SKM-1 treated with dmso at 0.1 percent for 144 hours (cell line): ENCODE results near the gene COL9A1.
A peak's percentile ranks its signal among the peaks of the same experiment; 100 is the strongest.

Source experiments
- DNase-seq: peaks from one replicate; lab custom pipeline; 2025; ENCODE audit not compliant: unreplicated experiment; lab: John Stamatoyannopoulos, UW

Gene COL9A1

GRCh38 chr6:70234561-70235236, 68.2 kb downstream of the COL9A1 start:
- no peak for DNase-seq

- no peak for DNase-seq
These were observed 71.6 kb downstream of the COL9A1 start for GRCh38 chr6:70231311-70231710.

GRCh38 chr6:70225055-70225454, 77.8 kb downstream of the COL9A1 start:
- DNase-seq = no peak

GRCh38 chr6:70222439-70222749, 80.5 kb downstream of the COL9A1 start:
- DNase-seq = no peak

GRCh38 chr6:70221715-70222438, 81.0 kb downstream of the COL9A1 start:
- DNase-seq = no peak

- DNase-seq = peak; percentile 14
These were observed 81.7 kb downstream of the COL9A1 start for GRCh38 chr6:70221025-70221714.

- DNase-seq = no peak
These were observed 82.8 kb downstream of the COL9A1 start for GRCh38 chr6:70219943-70220613.

GRCh38 chr6:70216767-70217166, 86.1 kb downstream of the COL9A1 start:
- no peak for DNase-seq

GRCh38 chr6:70215460-70216108, 87.3 kb downstream of the COL9A1 start:
- no peak for DNase-seq

GRCh38 chr6:70210462-70210861, 92.4 kb downstream of the COL9A1 start:
- DNase-seq = peak; percentile 5

GRCh38 chr6:70208235-70208790, 94.6 kb downstream of the COL9A1 start:
- no peak for DNase-seq

GRCh38 chr6:70198785-70199184, 104.1 kb downstream of the COL9A1 start:
- no peak for DNase-seq

- no peak for DNase-seq
These were observed 106.4 kb downstream of the COL9A1 start for GRCh38 chr6:70196531-70196930.

- DNase-seq = no peak
These were observed 108.5 kb downstream of the COL9A1 start for GRCh38 chr6:70194421-70194820.

- no peak for DNase-seq
These were observed 114.7 kb downstream of the COL9A1 start for GRCh38 chr6:70188202-70188601.

- DNase-seq = no peak
These were observed 116.4 kb downstream of the COL9A1 start for GRCh38 chr6:70186461-70186860.

GRCh38 chr6:70184723-70185122, 118.2 kb downstream of the COL9A1 start:
- no peak for DNase-seq

- no peak for DNase-seq
These were observed 119.3 kb downstream of the COL9A1 start for GRCh38 chr6:70183538-70183937.

- DNase-seq = no peak
These were observed 121.8 kb downstream of the COL9A1 start for GRCh38 chr6:70180901-70181599.

GRCh38 chr6:70180183-70180900, 122.5 kb downstream of the COL9A1 start:
- DNase-seq = no peak
